Naive thymus-derived CD4-positive, alpha-beta T cell (primary cell): ENCODE data around the gene ACSL3. TPM values are rescaled to one million over a fixed set of nuclear protein-coding genes. Genes with fewer than 3 reads are reported as not detected.

Source experiments
- ATAC-seq: fragments of 150-1000 bp; cut with Tn5 transposase; 2 replicates; pipeline ENCODE4 v1.10.0; 2021; ENCODE audit warnings: mild to moderate bottlenecking, moderate library complexity
- CTCF ChIA-PET: fragments of 350-600 bp; sonication (Branson Sonifier 250); formaldehyde crosslinking; loops from one replicate; lab custom pipeline; 2021; ENCODE audit warnings: antibody characterized with exemption; lab: Charles Lee
- POLR2A ChIA-PET: fragments of 350-600 bp; sonication (Branson Sonifier 250); formaldehyde crosslinking; loops from one replicate; lab custom pipeline; 2021; ENCODE audit warnings: antibody characterized with exemption, inconsistent platforms; lab: Charles Lee
- DNase-seq, 9 donors: peaks; one replicate each; pipeline versions ENCODE4 v3.0.0 to v3.0.0-alpha.2; 2020 to 2022; ENCODE audit warnings: mixed read lengths in 1 of 9
- H3K27ac ChIP-seq: one replicate; pipeline ENCODE4 v1.7.0; 2013; ENCODE audit warnings: mild to moderate bottlenecking, low read depth, low read length, moderate library complexity
- H3K27me3 ChIP-seq, 2 donors: one replicate each; pipeline ENCODE4 v1.7.0; 2013; ENCODE audit warnings: low read length in 2 of 2, mild to moderate bottlenecking in 2 of 2, moderate library complexity in 2 of 2; ENCODE audit not compliant: control insufficient read depth in 2 of 2, insufficient read depth in 2 of 2
- H3K36me3 ChIP-seq, 3 experiments: 1 replicate in 2 of 3; 2 replicates in 1 of 3; pipeline ENCODE4 v1.7.0; 2013; ENCODE audit warnings: low read length in 3 of 3, mild to moderate bottlenecking in 3 of 3, moderate library complexity in 1 of 3; ENCODE audit not compliant: insufficient read depth in 3 of 3, control insufficient read depth in 2 of 3
- H3K4me1 ChIP-seq, 2 donors: one replicate each; pipeline ENCODE4 v1.7.0; 2013; ENCODE audit warnings: low read length in 2 of 2, mild to moderate bottlenecking in 2 of 2, moderate library complexity in 1 of 2; ENCODE audit not compliant: control insufficient read depth in 2 of 2, insufficient read depth in 2 of 2
- H3K4me3 ChIP-seq: 2 replicates; pipeline ENCODE4 v1.7.0; 2013; ENCODE audit warnings: mild to moderate bottlenecking, low read length
- H3K9me3 ChIP-seq, 3 experiments: 1 replicate in 2 of 3; 2 replicates in 1 of 3; pipeline ENCODE4 v1.7.0; 2013; ENCODE audit warnings: low read length in 3 of 3; ENCODE audit not compliant: control insufficient read depth in 2 of 3
- H3K27ac Mint-ChIP-seq, 9 donors: one replicate each; pipeline ENCODE4 v1.8.0; 2020 to 2022; ENCODE audit warnings: mixed read lengths in 9 of 9, mild to moderate bottlenecking in 8 of 9, moderate library complexity in 5 of 9, inconsistent platforms in 2 of 9
- H3K27me3 Mint-ChIP-seq, 5 donors: one replicate each; pipeline ENCODE4 v1.8.0; 2021 to 2022; ENCODE audit warnings: mixed read lengths in 5 of 5, mild to moderate bottlenecking in 1 of 5
- H3K36me3 Mint-ChIP-seq, 5 donors: one replicate each; pipeline ENCODE4 v1.8.0; 2020 to 2022; ENCODE audit warnings: mixed read lengths in 5 of 5, mild to moderate bottlenecking in 3 of 5, inconsistent platforms in 1 of 5
- H3K4me1 Mint-ChIP-seq, 7 donors: one replicate each; pipeline ENCODE4 v1.8.0; 2020 to 2022; ENCODE audit warnings: mixed read lengths in 7 of 7, mild to moderate bottlenecking in 3 of 7, inconsistent platforms in 1 of 7
- H3K4me3 Mint-ChIP-seq, 10 donors: one replicate each; pipeline ENCODE4 v1.8.0; 2020 to 2022; ENCODE audit warnings: mild to moderate bottlenecking in 10 of 10, mixed read lengths in 10 of 10, moderate library complexity in 6 of 10, inconsistent platforms in 2 of 10
- H3K9me3 Mint-ChIP-seq, 11 donors: one replicate each; pipeline ENCODE4 v1.8.0; 2020 to 2022; ENCODE audit warnings: mixed read lengths in 11 of 11, mild to moderate bottlenecking in 4 of 11, inconsistent platforms in 1 of 11, moderate library complexity in 1 of 11
- intact Hi-C, 2 donors: fragments of 100-400 bp; cut with micrococcal nuclease; formaldehyde crosslinking; loops; one replicate each; pipeline ENCODE4 v1.15.1; 2023
- polyA plus RNA-seq, 2 donors: library from polyadenylated mRNA; unstranded; fragments of 300-500 nt; fragmentation: Illumina TruSeq; gene quantifications; one replicate each; pipeline ENCODE4 v1.2.3, GENCODE V29; 2021
- total RNA-seq, 6 experiments: library from RNA in 5 of 6; stranded (reverse) in 5 of 6; gene quantifications; 1 replicate in 5 of 6; 2 replicates in 1 of 6; pipeline ENCODE4 v1.2.3 and lab custom pipeline; 2021 to 2026

The ACSL3 gene
- total and polyA plus RNA-seq, 7 experiments from 2014 or later: 21.7 to 69.6 (median 40.5) TPM

GRCh38 chr2:222884114-222884771 lies 23.4 kb downstream of the ACSL3 start:
- H3K27ac ChIP-seq: no peak overlapping the region
- no peaks in the 10 kb centered on the region for H3K4me1 ChIP-seq
- no peak overlapping the region for H3K4me3 ChIP-seq
- intact Hi-C loops: no loop called here
- H3K27me3 ChIP-seq: no peaks in the 10 kb centered on the region
- ChIA-PET CTCF (no interaction called here), POLR2A (no interaction called here)
- peaks cover 0 to 2% (median 0%) of the 10 kb centered on the region in 11 donors for H3K9me3 Mint-ChIP-seq
- H3K36me3 ChIP-seq: no peaks in the 10 kb centered on the region
- H3K9me3 ChIP-seq: no peaks in the 10 kb centered on the region
- DNase-seq (no peak), ATAC-seq (no peak)
- H3K36me3 Mint-ChIP-seq: peaks cover 0 to 23% (median 3%) of the 10 kb centered on the region in 5 donors
- H3K4me1 Mint-ChIP-seq: peaks cover 0 to 78% (median 62%) of the 10 kb centered on the region in 7 donors
- H3K27me3 Mint-ChIP-seq: no peaks in the 10 kb centered on the region
- H3K27ac Mint-ChIP-seq: no peak overlapping the region
- H3K4me3 Mint-ChIP-seq: peak overlapping the region in 1 of 10 donors; percentile 8

GRCh38 chr2:222884805-222885424 lies 24.1 kb downstream of the ACSL3 start:
- Histone ChIP-seq H3K36me3 (no peaks in the 10 kb centered on the region), H3K9me3 (no peaks in the 10 kb centered on the region), H3K4me3 (no peak overlapping the region), H3K27me3 (no peaks in the 10 kb centered on the region), H3K27ac (no peak overlapping the region), H3K4me1 (no peaks in the 10 kb centered on the region)
- H3K9me3 Mint-ChIP-seq: peaks cover 0 to 2% (median 0%) of the 10 kb centered on the region in 11 donors
- ATAC-seq (no peak), DNase-seq (no peak)
- H3K27ac Mint-ChIP-seq: no peak overlapping the region
- ChIA-PET CTCF (interaction anchor here (0.6 kb wide), 1 partner anchor 20 kb away, joined by 4 read pairs; no protein-coding TSS in a partner anchor), POLR2A (no interaction called here)
- peaks cover 2 to 78% (median 62%) of the 10 kb centered on the region in 7 donors for H3K4me1 Mint-ChIP-seq
- no peak overlapping the region for H3K4me3 Mint-ChIP-seq
- intact Hi-C loops: no loop called here
- peaks cover 0 to 25% (median 3%) of the 10 kb centered on the region in 5 donors for H3K36me3 Mint-ChIP-seq
- H3K27me3 Mint-ChIP-seq: no peaks in the 10 kb centered on the region

GRCh38 chr2:222887124-222887523 lies 26.3 kb downstream of the ACSL3 start:
- no peak overlapping the region for H3K4me3 ChIP-seq
- ATAC-seq: no peak
- DNase-seq: no peak
- no peak overlapping the region for H3K27ac ChIP-seq
- H3K9me3 ChIP-seq: no peaks in the 10 kb centered on the region
- POLR2A ChIA-PET: no interaction called here
- H3K9me3 Mint-ChIP-seq: peaks cover 0 to 2% (median 0%) of the 10 kb centered on the region in 11 donors
- no peak overlapping the region for H3K27ac Mint-ChIP-seq
- H3K36me3 ChIP-seq: no peaks in the 10 kb centered on the region
- peaks cover 2 to 72% (median 53%) of the 10 kb centered on the region in 7 donors for H3K4me1 Mint-ChIP-seq
- intact Hi-C loops: no loop called here
- no peak overlapping the region for H3K4me3 Mint-ChIP-seq
- no peaks in the 10 kb centered on the region for H3K27me3 ChIP-seq
- CTCF ChIA-PET: no interaction called here
- no peaks in the 10 kb centered on the region for H3K4me1 ChIP-seq
- no peaks in the 10 kb centered on the region for H3K27me3 Mint-ChIP-seq
- H3K36me3 Mint-ChIP-seq: peaks cover 0 to 22% (median 0%) of the 10 kb centered on the region in 5 donors

- Histone ChIP-seq H3K4me3 (no peak overlapping the region), H3K27ac (no peak overlapping the region), H3K9me3 (no peaks in the 10 kb centered on the region), H3K27me3 (no peaks in the 10 kb centered on the region), H3K36me3 (no peaks in the 10 kb centered on the region), H3K4me1 (no peaks in the 10 kb centered on the region)
- peaks cover 0 to 23% (median 0%) of the 10 kb centered on the region in 5 donors for H3K36me3 Mint-ChIP-seq
- H3K27ac Mint-ChIP-seq: no peak overlapping the region
- intact Hi-C loops: no loop called here
- DNase-seq (no peak), ATAC-seq (no peak)
- POLR2A ChIA-PET: no interaction called here
- peaks cover 0 to 2% (median 0%) of the 10 kb centered on the region in 11 donors for H3K9me3 Mint-ChIP-seq
- H3K4me1 Mint-ChIP-seq: peaks cover 6 to 71% (median 55%) of the 10 kb centered on the region in 7 donors
- H3K27me3 Mint-ChIP-seq: no peaks in the 10 kb centered on the region
- H3K4me3 Mint-ChIP-seq: no peak overlapping the region
- CTCF ChIA-PET: no interaction called here
These were observed 27.9 kb downstream of the ACSL3 start for GRCh38 chr2:222888716-222889115.

- no peaks in the 10 kb centered on the region for H3K36me3 ChIP-seq
- H3K36me3 Mint-ChIP-seq: peaks cover 0 to 22% (median 0%) of the 10 kb centered on the region in 5 donors
- no peaks in the 10 kb centered on the region for H3K27me3 Mint-ChIP-seq
- no peak for ATAC-seq
- no peaks in the 10 kb centered on the region for H3K27me3 ChIP-seq
- intact Hi-C loops: no loop called here
- H3K27ac ChIP-seq: no peak overlapping the region
- no peak for DNase-seq
- no peaks in the 10 kb centered on the region for H3K9me3 Mint-ChIP-seq
- no peaks in the 10 kb centered on the region for H3K4me1 ChIP-seq
- no peak overlapping the region for H3K27ac Mint-ChIP-seq
- CTCF ChIA-PET: no interaction called here
- POLR2A ChIA-PET: no interaction called here
- no peak overlapping the region for H3K4me3 ChIP-seq
- H3K4me3 Mint-ChIP-seq: no peak overlapping the region
- H3K4me1 Mint-ChIP-seq: peaks cover 6 to 61% (median 39%) of the 10 kb centered on the region in 7 donors
- H3K9me3 ChIP-seq: no peaks in the 10 kb centered on the region
These were observed 31.1 kb downstream of the ACSL3 start for GRCh38 chr2:222891890-222892289.

- H3K4me3 ChIP-seq: no peak overlapping the region
- H3K4me1 Mint-ChIP-seq: peaks cover 6 to 57% (median 35%) of the 10 kb centered on the region in 7 donors
- H3K27ac ChIP-seq: no peak overlapping the region
These were observed 31.5 kb downstream of the ACSL3 start for GRCh38 chr2:222892321-222892720.

More at GRCh38 chr2:222892321-222892720, 31.5 kb downstream of the ACSL3 start:
- Histone ChIP-seq H3K36me3 (no peaks in the 10 kb centered on the region), H3K4me1 (no peaks in the 10 kb centered on the region), H3K27me3 (no peaks in the 10 kb centered on the region), H3K9me3 (no peaks in the 10 kb centered on the region)
- no peaks in the 10 kb centered on the region for H3K27me3 Mint-ChIP-seq
- H3K9me3 Mint-ChIP-seq: no peaks in the 10 kb centered on the region
- ChIA-PET CTCF (no interaction called here), POLR2A (no interaction called here)
- ATAC-seq: peak; percentile 51
- DNase-seq: no peak
- H3K4me3 Mint-ChIP-seq: no peak overlapping the region
- H3K36me3 Mint-ChIP-seq: peaks cover 0 to 18% (median 0%) of the 10 kb centered on the region in 5 donors
- no peak overlapping the region for H3K27ac Mint-ChIP-seq
- intact Hi-C loops: no loop called here
